NCI-H1105 (cell line): ENCODE measurements around the gene DACT3.
"Not testable (repeated sequence)": the region's sequence is repeated elsewhere in the genome, so short reads cannot be mapped to it uniquely, and the experiment has no call there.

Experiments used
- DNase-seq: peaks from one replicate; lab custom pipeline; 2025; lab: John Stamatoyannopoulos, UW

The DACT3 gene

DNA sequence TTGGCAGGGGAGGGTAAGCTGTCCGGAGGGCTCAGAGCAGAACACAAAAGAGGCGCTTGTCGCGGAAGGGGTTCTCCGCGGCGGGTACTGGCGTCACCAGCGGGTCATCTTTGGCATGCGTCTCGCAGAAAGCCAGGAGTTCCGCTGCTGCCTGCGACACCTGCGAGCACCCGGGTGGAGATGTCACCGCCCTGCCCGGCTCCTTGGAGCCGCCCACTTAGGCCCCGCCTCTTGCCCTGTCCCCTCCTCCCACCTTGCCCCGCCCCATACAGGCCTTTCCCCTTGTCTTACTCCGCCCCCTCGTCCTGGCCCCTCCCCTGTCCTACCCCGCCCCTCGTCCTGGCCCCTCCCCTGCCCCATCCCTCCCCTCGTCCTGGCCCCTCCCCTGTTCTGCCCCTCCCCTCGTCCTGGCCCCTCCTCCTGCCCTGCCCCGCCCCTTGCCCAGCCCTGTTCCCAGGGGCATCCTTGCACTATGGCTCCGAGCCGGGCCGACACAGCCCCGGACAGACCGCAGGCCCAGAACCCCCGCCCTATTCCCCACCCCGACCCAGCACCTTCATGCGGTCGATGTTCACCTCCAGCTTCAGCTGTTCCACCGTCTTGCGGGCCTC lies 26.8 kb downstream of the DACT3 start:
- peak; percentile 71 for DNase-seq

DNA sequence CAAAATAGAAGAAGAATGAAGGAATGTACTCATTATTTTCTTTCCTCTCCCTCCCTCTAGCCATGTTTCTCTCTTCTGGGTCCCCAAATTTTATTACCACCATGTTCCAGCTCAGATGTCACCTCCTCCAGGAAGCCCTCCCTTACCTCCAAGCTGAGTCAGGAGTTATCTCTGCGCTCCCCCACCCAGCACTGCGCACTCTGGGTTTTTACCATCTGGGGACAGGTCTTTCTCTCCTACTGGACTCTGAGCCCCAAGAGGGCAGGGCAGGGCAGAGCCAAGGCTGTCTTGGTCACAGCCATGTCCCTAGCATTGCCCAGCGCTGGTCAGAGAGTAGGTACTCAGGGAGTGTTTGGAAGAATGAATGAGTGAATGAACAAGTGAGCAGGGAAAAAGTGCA lies 27.9 kb downstream of the DACT3 start:
- DNase-seq, result no peak

DNA sequence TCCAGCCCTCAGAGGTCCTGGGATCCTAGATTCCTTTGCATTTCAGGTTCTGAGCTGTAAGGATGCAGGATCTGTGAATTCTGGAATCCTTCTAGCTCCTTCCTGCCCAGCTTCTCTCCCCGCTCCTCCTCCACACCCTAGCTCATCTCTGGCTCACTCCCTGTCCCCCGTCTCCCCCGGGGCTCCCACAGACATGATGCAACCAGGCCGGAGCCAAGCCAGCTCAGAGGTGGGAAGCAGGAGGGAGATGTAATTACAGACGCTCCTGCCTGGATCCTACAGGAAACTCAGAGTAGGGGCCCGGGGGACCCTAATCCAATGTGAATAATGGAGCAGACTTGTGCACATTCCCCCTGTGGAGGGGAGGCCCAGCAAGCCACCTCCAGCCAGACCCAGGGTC lies 29.5 kb downstream of the DACT3 start:
- no peak for DNase-seq

DNA sequence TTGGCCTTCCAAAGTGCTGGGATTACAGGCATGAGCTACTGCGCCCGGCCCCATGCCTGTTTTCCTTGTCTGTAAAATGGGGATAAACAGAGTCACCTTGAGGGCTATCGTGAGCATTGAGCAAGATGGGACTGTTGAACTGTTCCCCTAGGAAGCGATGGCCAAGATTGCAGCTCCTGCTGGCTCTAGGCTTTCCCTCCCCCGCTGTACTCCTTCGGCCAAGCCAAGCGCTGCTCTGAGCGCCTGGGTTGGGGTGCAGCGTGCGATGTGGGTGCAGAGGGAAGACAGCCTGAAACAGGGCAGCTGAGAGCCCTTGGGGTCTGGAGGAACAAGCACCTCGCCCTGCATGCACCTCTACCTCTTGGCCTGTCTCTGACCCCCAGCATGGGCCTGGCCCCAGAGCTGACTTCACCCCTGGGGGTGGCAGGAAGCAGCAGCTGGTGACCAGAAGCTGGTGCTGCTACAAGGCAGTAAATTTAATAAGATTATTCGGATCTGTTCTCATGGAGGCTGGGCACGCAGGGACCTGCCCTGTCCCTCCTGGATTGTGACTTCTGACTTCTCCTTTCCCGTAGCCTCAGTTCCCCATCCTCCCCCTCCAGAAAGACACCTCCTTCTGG lies 30.3 kb downstream of the DACT3 start:
- no peak for DNase-seq

DNA sequence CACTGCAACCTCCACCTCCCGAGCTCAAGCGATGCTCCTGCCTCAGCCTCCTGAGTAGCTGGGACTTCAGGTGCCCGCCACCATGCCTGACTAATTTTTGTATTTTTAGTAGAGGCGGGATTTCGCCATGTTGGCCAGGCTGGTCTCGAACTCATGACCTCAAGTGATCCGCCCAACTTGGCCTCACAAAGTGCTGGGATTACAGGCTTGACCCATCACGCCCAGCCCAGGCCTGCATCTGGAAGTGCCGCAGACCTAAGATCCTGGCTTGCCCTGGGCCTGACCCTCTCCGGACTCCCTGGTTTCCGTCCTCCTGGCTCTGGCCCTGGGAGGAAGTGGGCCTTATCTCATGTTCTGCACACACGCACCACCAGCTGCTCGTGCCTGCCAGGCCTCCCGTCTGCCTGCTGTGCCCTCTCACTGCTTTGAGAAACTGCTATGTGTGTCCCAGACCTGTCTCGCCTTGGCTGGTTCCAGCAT lies 31.4 kb downstream of the DACT3 start:
- no peak for DNase-seq

DNA sequence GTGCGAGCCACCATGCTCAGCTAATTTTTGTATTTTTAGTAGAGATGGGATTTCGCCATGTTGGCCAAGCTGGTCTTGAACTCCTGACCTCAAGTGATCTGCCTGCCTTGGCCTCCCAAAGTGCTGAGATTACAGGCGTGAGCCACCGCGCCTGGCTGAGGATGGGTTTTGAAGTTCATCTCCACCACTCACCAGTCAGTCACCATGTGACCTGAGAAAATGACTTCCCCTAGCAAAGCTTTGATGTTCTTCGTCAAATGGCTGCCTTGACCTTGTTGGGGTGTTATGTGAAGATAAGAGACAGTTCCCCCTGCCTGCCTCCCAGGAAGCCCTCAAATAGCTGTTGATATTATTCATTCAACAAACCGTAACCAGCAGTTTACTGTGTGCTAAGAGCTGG lies 32.0 kb downstream of the DACT3 start:
- DNase-seq, result not testable (repeated sequence)

DNA sequence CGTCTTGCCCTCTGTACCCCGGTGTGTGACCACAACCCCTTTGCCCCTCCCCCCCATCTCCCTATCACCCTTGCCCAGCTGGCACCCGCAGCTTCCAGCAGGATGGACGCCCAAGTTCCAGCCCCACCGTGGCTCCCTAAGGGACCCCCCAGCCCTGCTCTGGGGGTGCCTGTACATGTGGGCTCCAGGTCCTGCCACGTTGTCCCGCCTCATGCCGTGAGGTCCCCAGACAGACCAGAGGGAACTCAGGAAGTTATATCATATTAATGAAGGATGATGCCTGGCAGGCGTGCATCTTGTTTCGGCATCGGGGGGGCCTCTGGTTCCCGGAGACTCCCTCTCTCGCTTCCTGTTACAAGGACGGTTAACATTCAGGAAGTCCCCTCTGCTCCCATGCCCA lies 34.5 kb downstream of the DACT3 start:
- no peak for DNase-seq

DNA sequence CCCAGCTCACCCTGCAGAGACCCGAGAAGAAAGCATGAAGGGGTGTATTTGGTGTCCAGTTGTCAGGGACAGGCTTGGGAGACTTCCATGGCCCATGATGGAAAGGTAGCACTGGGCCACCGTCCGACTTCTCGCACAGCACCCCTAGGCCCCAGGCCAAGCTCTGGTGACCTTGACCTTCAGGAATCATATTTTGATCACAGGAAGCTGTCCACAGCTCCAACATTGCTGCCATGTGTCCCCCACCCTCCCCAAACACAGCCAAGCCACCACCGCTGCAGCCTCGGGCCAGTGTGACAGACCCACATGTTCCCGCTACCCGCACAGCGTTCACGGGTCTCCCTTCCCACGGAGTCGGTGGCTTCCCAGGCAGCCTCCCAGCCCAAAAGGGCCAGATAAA lies 35.3 kb downstream of the DACT3 start:
- no peak for DNase-seq

DNA sequence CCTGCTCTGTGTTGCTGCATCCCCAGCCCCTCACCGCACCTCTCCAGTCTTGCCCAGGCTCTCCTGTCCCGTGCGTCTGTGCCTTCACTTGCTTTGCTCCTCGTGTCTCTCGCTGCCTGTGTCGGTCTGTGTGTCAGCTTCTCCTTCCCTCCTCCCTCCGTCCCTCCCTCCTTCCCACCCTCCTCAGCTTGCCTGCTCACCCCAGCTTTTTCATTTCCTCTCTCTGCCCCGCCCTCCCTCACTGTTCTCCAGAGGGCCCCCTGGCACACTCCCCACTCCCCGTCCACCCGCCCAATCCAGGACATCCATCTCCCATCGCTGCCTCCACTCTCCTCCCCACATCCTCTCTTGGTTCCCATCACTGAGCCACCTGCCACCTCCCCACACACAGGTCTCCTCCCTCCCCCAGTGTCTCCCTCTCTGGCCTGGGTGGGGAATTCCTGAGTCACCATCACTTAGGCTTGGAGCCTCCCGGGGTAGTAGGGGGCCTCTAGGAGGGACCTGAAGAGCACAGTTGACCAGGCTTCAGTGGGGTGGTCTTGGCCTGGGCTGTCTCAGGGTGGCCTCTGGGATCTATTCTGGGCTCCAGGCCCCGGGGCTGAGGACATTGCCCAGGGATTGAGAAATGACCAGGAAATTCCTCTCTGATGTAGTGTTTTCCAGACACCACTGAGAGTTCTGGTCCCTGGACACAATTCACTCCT lies 35.9 kb downstream of the DACT3 start, which contains the start of gene PTGIR:
PTGIR (minus strand) TSS at position 132 of the 704 bp plus-strand sequence. CDS start 864 bp downstream, outside the sequence.
- DNase-seq, result no peak

DNA sequence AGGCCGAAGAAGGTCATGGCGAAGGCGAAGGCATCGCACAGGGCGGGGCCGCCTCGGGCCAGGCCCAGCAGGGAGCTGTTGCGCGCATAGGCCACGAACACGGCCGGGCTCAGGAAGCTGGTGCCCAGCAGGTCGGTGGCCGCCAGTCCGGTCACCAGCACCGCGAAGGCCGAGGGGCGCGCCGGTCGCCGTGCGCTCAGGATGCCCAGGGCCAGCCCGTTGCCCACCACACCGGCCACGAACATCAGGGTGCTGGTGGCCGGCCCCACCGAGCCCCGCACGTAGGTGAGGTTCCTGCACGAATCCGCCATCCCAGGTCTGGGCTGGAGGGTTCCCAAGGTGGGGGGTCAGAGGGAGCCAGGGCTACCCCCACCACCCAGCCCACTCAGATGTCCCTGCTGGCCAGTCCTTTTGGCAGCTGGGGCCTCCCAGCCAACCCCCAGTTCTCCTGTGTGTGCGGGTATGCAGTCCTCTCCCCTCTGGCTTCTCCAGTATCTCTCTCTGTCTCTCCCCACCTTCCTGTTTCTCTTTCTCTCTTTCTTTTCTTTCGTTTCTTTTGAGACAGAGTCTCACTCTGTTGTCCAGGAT lies 37.0 kb downstream of the DACT3 start:
- no peak for DNase-seq

DNA sequence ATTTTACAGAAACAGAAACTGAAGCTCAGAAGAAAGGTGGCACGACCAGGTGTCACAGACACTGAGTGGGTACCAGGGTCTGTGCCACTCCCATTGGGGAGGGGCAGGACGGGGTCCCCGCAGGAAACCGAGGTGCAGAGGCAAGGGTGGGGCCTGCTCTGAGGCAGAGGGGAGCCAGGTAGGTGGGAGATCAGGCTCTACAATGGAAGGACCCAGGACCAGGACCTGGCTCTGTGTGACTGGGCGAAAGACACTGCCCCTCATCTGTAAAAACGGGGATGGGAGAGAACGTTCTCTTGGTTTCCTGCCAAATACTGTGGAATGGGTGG lies 38.9 kb downstream of the DACT3 start:
- no peak for DNase-seq

DNA sequence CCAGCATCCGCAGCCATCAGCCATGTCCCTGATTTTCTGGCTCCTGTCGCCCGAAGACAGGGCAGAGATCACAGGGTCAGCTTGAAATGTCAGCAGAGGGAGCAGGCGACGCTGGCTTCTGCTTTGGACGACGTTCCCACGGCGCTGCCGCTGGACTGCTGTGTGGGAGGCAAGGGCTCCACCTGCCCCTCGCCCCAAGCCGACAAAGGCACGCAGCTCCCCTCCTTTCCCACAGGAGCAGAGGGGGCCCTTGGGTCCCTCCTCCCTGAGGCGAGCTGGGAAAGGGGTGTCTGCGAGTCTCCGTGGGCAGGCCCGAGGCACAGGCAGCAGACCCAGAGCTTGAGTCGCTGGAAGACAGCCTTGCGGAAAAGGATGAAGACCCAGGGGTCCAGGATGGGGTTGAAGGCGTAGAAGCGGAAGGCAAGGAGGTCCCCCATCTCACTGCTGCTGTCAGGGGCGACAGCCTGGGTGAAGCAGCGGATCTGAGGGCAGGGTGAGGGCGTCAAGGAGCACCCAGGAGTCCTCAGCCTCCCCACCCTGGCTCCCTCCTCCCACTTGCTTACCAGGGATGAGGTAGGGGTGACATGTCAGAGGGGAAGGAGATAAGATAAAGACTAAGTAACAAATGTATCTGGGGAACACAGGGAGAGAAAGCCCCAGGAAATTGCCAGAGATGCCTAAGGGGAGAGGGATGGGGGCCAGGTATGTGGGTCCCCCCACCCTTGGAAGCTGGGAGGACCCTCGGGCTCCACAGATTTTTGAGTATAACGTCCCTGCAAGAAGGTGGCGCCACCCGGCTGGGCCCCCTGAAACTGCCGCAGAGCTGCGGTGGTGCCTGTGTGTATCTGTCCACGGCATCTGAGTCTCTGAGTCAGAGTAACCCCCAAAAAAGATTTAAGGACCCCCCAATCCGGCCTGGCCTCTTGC lies 39.5 kb downstream of the DACT3 start:
- no peak for DNase-seq

DNA sequence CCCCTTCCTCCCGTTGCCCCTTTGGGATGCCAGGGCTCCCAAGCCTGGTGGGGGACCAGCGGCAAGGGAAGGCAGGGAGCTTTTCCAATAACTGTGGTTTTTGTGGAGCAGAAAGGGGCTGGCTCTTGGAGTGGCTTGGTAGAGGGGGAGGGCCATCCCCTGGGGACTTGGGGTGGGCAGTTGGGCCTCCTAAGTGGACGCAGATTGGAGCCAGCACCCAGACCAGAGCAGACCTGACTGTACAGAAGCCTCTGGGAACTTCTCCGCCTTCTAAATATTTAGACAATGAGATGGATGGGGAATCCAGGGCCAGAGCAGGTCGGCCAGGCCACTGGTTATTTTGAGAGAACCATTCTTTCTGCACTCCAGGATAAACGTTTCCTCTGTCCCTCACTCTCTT lies 40.3 kb downstream of the DACT3 start:
- no peak for DNase-seq

DNA sequence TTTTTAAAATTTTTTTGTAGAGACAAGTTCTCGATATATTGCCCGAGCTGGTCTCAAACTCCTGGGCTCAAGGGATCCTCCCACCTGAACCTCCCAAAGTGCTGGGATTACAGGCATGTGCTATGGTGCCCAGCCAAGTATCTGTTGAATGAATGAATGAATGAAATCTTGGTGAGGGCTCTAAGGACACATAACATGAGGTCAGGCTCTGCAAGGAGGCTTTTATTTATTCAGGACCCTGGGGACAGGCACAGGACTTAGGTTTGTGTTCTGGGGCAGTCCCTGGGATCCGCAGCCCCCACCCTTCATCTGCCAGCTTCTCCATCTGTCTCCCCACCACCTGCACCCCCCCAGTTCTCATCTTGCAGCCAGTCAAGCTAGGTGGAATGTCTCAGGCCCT lies 40.7 kb downstream of the DACT3 start:
- DNase-seq, result no peak

DNA sequence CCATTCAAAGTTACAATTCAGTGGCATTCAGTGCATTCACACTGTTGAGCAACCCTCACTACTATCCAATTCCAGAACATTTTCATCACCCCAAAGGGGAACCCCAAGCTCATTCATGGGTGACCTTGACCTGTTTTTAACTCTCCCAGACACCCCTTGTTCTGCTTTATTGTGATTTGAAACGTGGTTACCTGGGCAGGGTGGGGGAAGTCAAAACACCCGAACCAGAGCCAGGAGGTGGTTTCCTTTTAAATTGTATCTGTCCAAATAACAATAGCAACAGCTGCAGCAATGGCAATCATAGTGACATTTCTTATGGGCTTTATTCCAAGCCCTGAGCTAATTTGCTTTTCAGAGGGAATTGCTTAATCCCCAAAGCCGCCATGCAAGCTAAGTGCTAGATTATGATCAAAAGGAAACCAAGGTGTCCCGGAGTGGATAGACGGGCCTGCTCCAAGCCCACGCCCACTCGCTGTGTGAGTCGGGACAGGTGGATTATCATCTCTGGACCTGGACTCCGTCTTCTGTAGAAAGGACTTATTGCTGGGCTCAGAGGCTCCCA lies 42.2 kb downstream of the DACT3 start:
- peak; percentile 36 for DNase-seq

DNA sequence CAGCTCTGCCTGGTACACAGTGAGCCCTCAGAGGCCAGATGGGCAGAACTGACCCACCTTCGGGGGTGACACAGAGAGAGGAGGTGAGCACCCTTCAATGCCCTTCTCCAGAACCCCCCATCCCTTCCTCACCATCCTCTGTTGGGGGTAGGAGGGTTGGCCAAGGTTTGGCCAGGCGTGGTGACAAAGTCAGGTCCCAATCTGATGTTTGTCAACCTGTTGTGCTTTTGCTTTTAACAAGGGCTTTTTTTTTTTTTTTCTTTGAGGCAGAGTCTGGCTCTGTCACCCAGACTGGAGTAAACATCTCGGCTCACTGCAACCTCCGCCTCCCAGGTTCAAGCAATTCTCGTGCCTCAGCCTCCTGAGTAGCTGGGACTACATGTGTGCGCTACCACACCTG lies 43.4 kb downstream of the DACT3 start:
- no peak for DNase-seq

DNA sequence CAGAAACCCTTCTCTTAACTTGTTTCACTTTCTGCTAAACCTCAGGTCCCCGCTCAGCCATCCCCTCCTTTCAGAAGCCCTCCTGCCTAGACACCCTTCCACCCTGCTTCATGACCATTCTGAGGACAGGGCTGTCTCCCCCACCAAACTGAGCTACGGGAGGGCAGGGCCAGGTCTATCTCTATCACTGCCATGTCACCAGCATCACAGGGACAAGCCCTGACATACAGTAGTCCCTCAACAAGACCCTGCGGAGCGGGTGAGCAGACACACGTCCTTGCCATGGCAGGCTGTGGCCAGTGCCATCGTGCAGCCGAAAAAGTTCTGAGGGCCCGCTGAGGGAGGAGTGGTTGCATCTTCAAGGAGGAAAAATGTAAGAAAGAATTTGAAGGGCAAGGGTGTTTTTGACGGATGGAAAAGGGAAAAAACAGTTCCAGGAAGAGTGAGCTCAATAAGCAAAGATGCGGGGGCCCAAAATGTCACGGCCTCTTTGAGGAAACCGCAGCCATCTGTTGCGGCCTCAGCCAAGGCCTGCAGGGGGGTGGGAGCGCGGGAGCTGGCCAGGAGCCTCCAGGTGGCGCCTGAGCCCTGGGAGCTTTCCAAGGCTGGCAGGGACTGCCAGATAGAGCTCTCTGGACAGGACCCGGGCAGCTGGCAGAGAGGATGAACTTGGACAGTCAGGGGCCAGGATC lies 44.2 kb downstream of the DACT3 start:
- peak; percentile 54 for DNase-seq

DNA sequence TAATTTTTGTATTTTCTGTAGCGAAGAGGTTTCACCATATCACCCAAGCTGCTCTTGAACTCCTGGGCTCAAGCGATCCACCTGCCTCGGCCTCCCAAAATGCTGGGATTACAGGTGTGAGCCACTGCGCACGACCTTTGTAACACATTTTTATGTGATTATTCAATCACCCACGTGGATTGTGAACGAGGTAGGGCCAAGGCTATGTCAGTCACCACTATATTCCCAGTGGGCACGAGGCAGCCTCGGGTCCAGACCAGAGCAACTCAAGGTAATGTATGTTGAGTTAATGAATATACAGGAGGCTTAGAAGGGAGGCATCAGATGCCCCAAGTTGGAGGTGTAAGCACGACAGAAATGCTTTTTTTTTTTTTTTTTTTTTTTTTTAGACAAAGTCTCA lies 45.0 kb downstream of the DACT3 start:
- DNase-seq, result no peak

DNA sequence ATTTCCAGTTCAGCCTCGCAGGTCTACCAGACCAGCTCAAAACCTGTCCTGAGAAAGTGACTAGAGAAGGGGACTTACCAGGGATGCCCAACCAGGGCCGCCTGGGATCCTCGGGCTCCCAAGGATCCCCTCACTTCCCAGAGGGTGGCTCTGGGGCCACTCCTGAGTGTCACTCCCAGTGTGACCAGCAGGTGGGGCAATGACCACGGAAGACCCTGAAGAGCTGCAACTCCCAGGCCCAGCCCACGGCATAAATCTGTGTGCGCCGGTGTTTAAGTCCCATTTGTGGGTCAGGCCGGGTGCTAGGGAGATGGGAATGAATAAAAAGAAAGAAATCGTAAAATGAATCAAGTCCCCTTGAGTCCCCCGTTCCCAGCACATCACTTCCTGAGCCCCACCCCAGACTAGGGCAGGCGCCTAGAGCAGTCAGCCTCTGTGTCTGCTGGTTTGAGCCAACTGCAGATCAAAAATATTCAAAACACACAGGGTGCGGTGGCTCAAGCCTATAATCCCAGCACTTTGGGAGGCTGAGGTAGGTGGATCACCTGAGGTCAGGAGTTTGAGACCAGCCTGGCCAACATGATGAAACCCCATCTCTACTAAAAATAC lies 46.8 kb downstream of the DACT3 start:
- DNase-seq, result peak; percentile 70

DNA sequence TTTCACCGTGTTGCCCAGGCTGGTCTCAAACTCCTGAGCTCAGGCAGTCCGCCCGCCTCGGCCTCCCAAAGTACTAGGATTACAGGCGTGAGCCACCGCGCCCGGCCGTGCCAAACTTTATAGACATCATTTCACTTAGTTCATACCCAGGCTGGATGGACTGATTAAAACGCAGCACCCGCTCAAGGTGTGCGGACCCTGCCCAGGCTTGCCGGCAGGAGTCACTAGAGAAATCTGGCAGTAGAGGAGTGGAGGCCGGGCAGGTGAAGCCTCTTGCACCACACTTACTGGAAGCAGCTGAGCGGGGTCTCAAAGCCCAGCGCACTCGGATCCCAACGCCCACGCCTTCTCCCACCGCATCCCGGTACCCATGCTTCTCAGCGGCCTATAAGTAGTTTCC lies 47.5 kb downstream of the DACT3 start:
- no peak for DNase-seq

DNA sequence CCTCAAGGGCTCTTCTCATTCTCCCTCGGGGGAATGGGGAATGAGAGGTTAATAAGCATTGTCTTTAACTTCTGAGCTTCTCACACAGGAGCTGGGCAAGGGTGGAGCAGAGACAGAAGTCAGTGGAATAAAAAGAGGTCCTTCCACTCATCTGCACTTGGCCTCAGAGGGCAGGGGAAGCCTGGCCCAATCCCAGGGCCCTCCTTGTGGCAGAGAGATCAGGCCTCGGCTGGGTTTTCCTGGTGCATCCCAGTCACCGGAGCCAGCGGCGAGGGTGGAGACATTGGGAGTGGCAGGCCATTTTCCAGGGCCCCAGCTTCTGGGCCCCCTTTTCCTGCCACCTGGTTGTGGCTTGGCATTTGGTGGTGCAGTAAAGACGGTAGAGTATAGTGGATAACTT lies 49.2 kb downstream of the DACT3 start:
- DNase-seq, result no peak
